Kidney (tissue), 14 donors: Measurements from ENCODE around the gene MYT1. TPM values are rescaled to one million over a fixed set of nuclear protein-coding genes. Genes with fewer than 3 reads are reported as not detected.
A peak's percentile ranks its signal among the peaks of the same experiment; 100 is the strongest.
"Not testable (repeated sequence)": the region's sequence is repeated elsewhere in the genome, so short reads cannot be mapped to it uniquely, and the experiment has no call there.

Experiments used
- DNase-seq, 5 donors: peaks; one replicate each; pipeline ENCODE4 v3.0.0-alpha.2; 2013 to 2020
- FAIRE-seq: peaks from 2 replicates; lab custom pipeline; 2012; peaks lifted over from hg19 to GRCh38; lab: Jason Lieb, UNC
- H3K27ac ChIP-seq, 2 donors: one replicate each; pipeline ENCODE4 v1.7.0; 2013; ENCODE audit warnings: low read depth in 2 of 2, low read length in 2 of 2, inconsistent platforms in 1 of 2
- H3K27me3 ChIP-seq: one replicate; pipeline ENCODE4 v1.7.1; 2013; ENCODE audit warnings: low read length, inconsistent platforms; ENCODE audit not compliant: control insufficient read depth, insufficient read depth
- H3K36me3 ChIP-seq, 3 donors: one replicate each; pipeline versions ENCODE4 v1.7.0 to v1.7.1; 2013; ENCODE audit warnings: low read length in 3 of 3, control low read depth in 1 of 3, inconsistent platforms in 1 of 3; ENCODE audit not compliant: insufficient read depth in 3 of 3, control insufficient read depth in 2 of 3
- H3K4me1 ChIP-seq, 3 donors: one replicate each; pipeline versions ENCODE4 v1.7.0 to v1.7.1; 2013; ENCODE audit warnings: low read length in 3 of 3, inconsistent platforms in 1 of 3, low read depth in 1 of 3; ENCODE audit not compliant: control insufficient read depth in 2 of 3, insufficient read depth in 2 of 3
- H3K4me3 ChIP-seq, 3 donors: one replicate each; pipeline versions ENCODE4 v1.7.0 to v1.8.1; 2013; ENCODE audit warnings: low read length in 3 of 3, control low read depth in 1 of 3, inconsistent platforms in 1 of 3
- H3K9ac ChIP-seq, 3 donors: one replicate each; pipeline versions ENCODE4 v1.7.0 to v1.7.1; 2013; ENCODE audit warnings: low read length in 3 of 3, control low read depth in 1 of 3, inconsistent platforms in 1 of 3
- H3K9me3 ChIP-seq, 3 donors: one replicate each; pipeline versions ENCODE4 v1.7.0 to v1.7.1; 2013; ENCODE audit warnings: low read length in 3 of 3, control low read depth in 1 of 3, inconsistent platforms in 1 of 3; ENCODE audit not compliant: control insufficient read depth in 2 of 3, insufficient read depth in 1 of 3
- CTCF ChIP-seq: IDR thresholded peaks from 3 replicates; pipeline ENCODE4 v1.5.1; 2012; ENCODE audit warnings: mild to moderate bottlenecking, moderate library complexity, borderline replicate concordance; ENCODE audit not compliant: insufficient read depth; ENCODE audit errors: extremely low read depth
- intact Hi-C: fragments of 100-400 bp; cut with DNase I; formaldehyde crosslinking; loops from one replicate; pipeline ENCODE4 v1.11.1; 2022
- polyA plus RNA-seq: library from polyadenylated mRNA; stranded (reverse); fragments of 350-450 nt; fragmentation: Illumina TruSeq; extraction: RNeasy Lipid Tissue Mini Kit (QIAGEN cat#74804); gene quantifications from one replicate; pipeline ENCODE4 v1.2.3, GENCODE V29; 2014; ENCODE audit warnings: low read depth, low replicate concordance; ENCODE audit not compliant: insufficient read depth
- total RNA-seq: library from RNA; stranded (reverse); fragmentation: NEBNext Ultra II Directional; extraction: Animal tissue kit (Norgen Biotek cat#: 25700); gene quantifications from one replicate; pipeline ENCODE4 v1.2.1, GENCODE V29; 2021
- donor health status: control.
- donor health status: control.
- donor health status: control.
- donor health status: control.
- donor health status: control.
- donor health status: DM: yes; HTN: yes; CAD: no.
- donor health status: Normal renal cell carcinoma (clear cell type).

MYT1 gene
- total and polyA plus RNA-seq, 2 donors from 2014 or later: not detected

GRCh38 chr20:64116541-64117431 lies 47.5 kb upstream of the MYT1 start:
- peak in 1 of 5 donors; percentile 64 for DNase-seq
- FAIRE-seq: no peak

GRCh38 chr20:64117432-64117777 lies 46.8 kb upstream of the MYT1 start:
- H3K9me3 ChIP-seq, H3K4me3 ChIP-seq, H3K27ac ChIP-seq, intact Hi-C loops, H3K4me1 ChIP-seq, DNase-seq, H3K27me3 ChIP-seq, H3K9ac ChIP-seq, FAIRE-seq, H3K36me3 ChIP-seq: not testable (repeated sequence)

More at GRCh38 chr20:64116541-64117431, 47.5 kb upstream of the MYT1 start:
- Histone ChIP-seq H3K9me3 (no peaks in the 10 kb centered on the region), H3K27ac (no peak overlapping the region), H3K4me3 (no peak overlapping the region), H3K27me3 (no peaks in the 10 kb centered on the region), H3K4me1 (peaks cover 0 to 6% (median 0%) of the 10 kb centered on the region in 3 donors), H3K36me3 (no peaks in the 10 kb centered on the region), H3K9ac (no peak overlapping the region)
- TF ChIP-seq CTCF: no peak
- intact Hi-C loops: no loop called here

GRCh38 chr20:64119301-64119680 lies 45.0 kb upstream of the MYT1 start:
- no peaks in the 10 kb centered on the region for H3K27me3 ChIP-seq

More at GRCh38 chr20:64119301-64119680, 45.0 kb upstream of the MYT1 start:
- Histone ChIP-seq H3K9me3 (no peaks in the 10 kb centered on the region), H3K27ac (no peak overlapping the region), H3K4me3 (no peak overlapping the region), H3K9ac (no peak overlapping the region), H3K36me3 (no peaks in the 10 kb centered on the region), H3K4me1 (peaks cover 0 to 6% (median 0%) of the 10 kb centered on the region in 3 donors)
- FAIRE-seq (no peak), DNase-seq (no peak)
- intact Hi-C loops: no loop called here
- no peak for TF ChIP-seq CTCF
